Ovary (tissue), 3 donors: ENCODE data around the gene SVOPL.

Source experiments
- POLR2A ChIP-seq: fragments of 450-650 bp; IDR thresholded peaks from one replicate; pipeline ENCODE4 v1.6.1; 2017; ENCODE audit warnings: antibody characterized with exemption, mild to moderate bottlenecking, moderate library complexity
- TF ChIP-seq, protein P1 (sequence below), 3 donors: fragments of 450-650 bp in 2 of 3; fragments of 200-600 bp in 1 of 3; IDR thresholded peaks; one replicate each; pipeline versions ENCODE4 v1.5.1 to v1.8.0; 2016 to 2022; ENCODE audit warnings: antibody characterized with exemption in 3 of 3, mild to moderate bottlenecking in 1 of 3
- donor health status: DM: no; HTN: no; CAD: no.

DNA sequence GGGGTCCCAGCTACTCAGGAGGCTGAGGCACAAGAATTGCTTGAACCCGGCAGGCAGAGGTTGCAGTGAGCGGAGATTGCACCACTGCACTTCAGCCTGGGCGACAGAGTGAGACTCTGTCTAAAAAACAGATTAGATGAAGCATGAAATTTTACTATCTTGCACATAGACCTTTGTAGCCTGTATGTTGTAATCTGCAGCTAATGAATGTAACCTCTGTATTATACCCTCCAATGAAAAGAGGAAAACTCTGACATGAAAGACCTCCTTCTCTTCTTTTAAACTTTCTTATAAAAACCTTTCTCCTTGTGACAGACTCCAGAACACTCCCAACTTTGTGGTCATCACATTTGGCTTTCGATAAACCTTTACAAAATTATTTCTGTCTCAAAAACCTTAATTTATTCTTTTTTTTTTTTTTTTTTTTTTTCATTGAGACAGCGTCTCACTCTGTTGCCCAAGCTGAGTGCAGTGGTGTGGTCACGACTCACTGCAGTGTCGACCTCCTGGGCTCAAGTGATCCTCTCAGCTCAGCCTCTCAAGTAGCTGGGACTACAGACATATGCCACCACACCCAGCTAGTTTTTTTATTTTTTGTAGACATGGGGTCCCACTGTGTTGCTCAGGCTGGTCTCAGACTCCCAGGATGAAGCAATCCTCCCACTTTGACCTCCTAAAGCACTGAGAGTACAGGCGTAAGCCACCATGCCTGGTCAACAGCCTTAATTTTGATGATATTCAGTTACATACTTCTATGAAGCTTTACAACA lies 97.4 kb downstream of the SVOPL start:
- TF ChIP-seq, protein P1, sequence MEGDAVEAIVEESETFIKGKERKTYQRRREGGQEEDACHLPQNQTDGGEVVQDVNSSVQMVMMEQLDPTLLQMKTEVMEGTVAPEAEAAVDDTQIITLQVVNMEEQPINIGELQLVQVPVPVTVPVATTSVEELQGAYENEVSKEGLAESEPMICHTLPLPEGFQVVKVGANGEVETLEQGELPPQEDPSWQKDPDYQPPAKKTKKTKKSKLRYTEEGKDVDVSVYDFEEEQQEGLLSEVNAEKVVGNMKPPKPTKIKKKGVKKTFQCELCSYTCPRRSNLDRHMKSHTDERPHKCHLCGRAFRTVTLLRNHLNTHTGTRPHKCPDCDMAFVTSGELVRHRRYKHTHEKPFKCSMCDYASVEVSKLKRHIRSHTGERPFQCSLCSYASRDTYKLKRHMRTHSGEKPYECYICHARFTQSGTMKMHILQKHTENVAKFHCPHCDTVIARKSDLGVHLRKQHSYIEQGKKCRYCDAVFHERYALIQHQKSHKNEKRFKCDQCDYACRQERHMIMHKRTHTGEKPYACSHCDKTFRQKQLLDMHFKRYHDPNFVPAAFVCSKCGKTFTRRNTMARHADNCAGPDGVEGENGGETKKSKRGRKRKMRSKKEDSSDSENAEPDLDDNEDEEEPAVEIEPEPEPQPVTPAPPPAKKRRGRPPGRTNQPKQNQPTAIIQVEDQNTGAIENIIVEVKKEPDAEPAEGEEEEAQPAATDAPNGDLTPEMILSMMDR (IDR thresholded peaks at IDR 0.05) = no peak
- TF ChIP-seq POLR2A = no peak
